K562 (cell line): Measurements from ENCODE around the gene GGA2. TPM values are rescaled to one million over a fixed set of nuclear protein-coding genes. Genes with fewer than 3 reads are reported as not detected.

Source experiments
- ATAC-seq: fragments of 200-7000 bp; cut with Tn5 transposase; 3 replicates; pipeline ENCODE4 v1.9.1; 2020; ENCODE audit warnings: moderate library complexity
- BruUV-seq: library from RNA; stranded (reverse); fragments of 400-500 nt; replicated peaks from 2 replicates; lab custom pipeline; 2021; lab: Mats Ljungman, UMichigan
- CTCF ChIA-PET: fragments of 300-600 bp; formaldehyde crosslinking; extraction: SDS; loops from one replicate; lab custom pipeline; 2021; ENCODE audit warnings: low intra/inter-chr PET ratio; lab: Yijun Ruan, JAX
- POLR2A ChIA-PET: fragments of 300-600, 350-650 bp; sonication (Branson Sonifier 250); formaldehyde crosslinking; extraction: SDS; loops from one replicate; lab custom pipeline; 2021; ENCODE audit warnings: antibody characterized with exemption, inconsistent platforms; lab: Yijun Ruan, JAX
- DNase-seq, 4 experiments: peaks; one replicate each; pipeline versions ENCODE4 v3.0.0 to v3.0.0-alpha.2; 2011 to 2018; ENCODE audit warnings: low spot score in 3 of 4, mixed read lengths in 3 of 4; ENCODE audit errors: extremely low read depth in 1 of 4
- FAIRE-seq: peaks from 2 replicates; lab custom pipeline; 2011; peaks lifted over from hg19 to GRCh38; lab: Jason Lieb, UNC
- H2AFZ ChIP-seq: 2 replicates; pipeline ENCODE4 v1.6.0; 2011; ENCODE audit warnings: low read depth, low read length, control low read depth, inconsistent platforms
- H3K27ac ChIP-seq: fragments of 200-600 bp; 3 replicates; pipeline ENCODE4 v1.8.0; 2011; ENCODE audit warnings: low read depth, mild to moderate bottlenecking, control low read depth, inconsistent platforms, low read length, moderate library complexity, mixed read lengths; ENCODE audit errors: extremely low read depth
- H3K27me3 ChIP-seq, 2 experiments: fragments of 300-600 bp in 1 of 2; 2 replicates in 1 of 2; 3 replicates in 1 of 2; pipeline versions ENCODE4 v1.6.0 to v1.8.0; 2011; ENCODE audit warnings: inconsistent platforms in 2 of 2, low read length in 2 of 2, mild to moderate bottlenecking in 1 of 2, mixed read lengths in 1 of 2, moderate library complexity in 1 of 2; ENCODE audit not compliant: control insufficient read depth in 2 of 2, insufficient read depth in 2 of 2
- H3K36me3 ChIP-seq: fragments of 300-600 bp; 3 replicates; pipeline ENCODE4 v1.8.0; 2011; ENCODE audit warnings: mild to moderate bottlenecking, low read length, inconsistent platforms; ENCODE audit not compliant: control insufficient read depth, insufficient read depth
- H3K4me1 ChIP-seq, 2 experiments: fragments of 200-600 bp in 1 of 2; replicated peaks in 1 of 2; 2 replicates in 1 of 2; 3 replicates in 1 of 2; pipeline versions ENCODE4 v1.5.1 to v1.8.0; 2011; ENCODE audit warnings: inconsistent platforms in 2 of 2, low read length in 2 of 2, mild to moderate bottlenecking in 1 of 2, mixed read lengths in 1 of 2, moderate library complexity in 1 of 2; ENCODE audit not compliant: control insufficient read depth in 2 of 2, insufficient read depth in 2 of 2
- H3K4me2 ChIP-seq: 2 replicates; pipeline ENCODE4 v1.6.1; 2011; ENCODE audit warnings: low read length, control low read depth, inconsistent platforms, mixed read lengths; ENCODE audit not compliant: insufficient read depth
- H3K4me3 ChIP-seq: fragments of 200-600 bp; sonication (generic), shearing (Covaris generic); 2 replicates; pipeline ENCODE4 v1.5.1; 2016; ENCODE audit warnings: control low read depth, inconsistent platforms
- H3K79me2 ChIP-seq: fragments of 200-600 bp; 3 replicates; pipeline ENCODE4 v1.8.0; 2011; ENCODE audit warnings: low read length, inconsistent platforms; ENCODE audit not compliant: control insufficient read depth, insufficient read depth
- H3K9ac ChIP-seq, 2 experiments: 2 replicates each; pipeline versions ENCODE4 v1.6.0 to v1.6.1; 2011; ENCODE audit warnings: low read depth in 2 of 2, low read length in 2 of 2, control low read depth in 1 of 2, inconsistent platforms in 1 of 2, mild to moderate bottlenecking in 1 of 2, mixed read lengths in 1 of 2; ENCODE audit not compliant: insufficient read depth in 1 of 2
- H3K9me1 ChIP-seq: one replicate; pipeline ENCODE4 v1.6.0; 2011; ENCODE audit warnings: inconsistent platforms, mild to moderate bottlenecking, low read length, moderate library complexity; ENCODE audit not compliant: control insufficient read depth, insufficient read depth
- H3K9me3 ChIP-seq: replicated peaks from 2 replicates; pipeline ENCODE4 v1.5.1; 2011; ENCODE audit warnings: low read depth, low read length, inconsistent platforms; ENCODE audit not compliant: control insufficient read depth, insufficient read depth
- H4K20me1 ChIP-seq: replicated peaks from 2 replicates; pipeline ENCODE4 v1.6.1; 2011; ENCODE audit warnings: low read length, inconsistent platforms, mixed read lengths; ENCODE audit not compliant: control insufficient read depth, insufficient read depth
- GTF2A2 ChIP-seq: IDR thresholded peaks from 2 replicates; pipeline ENCODE4 v1.6.1; 2016; ENCODE audit warnings: mild to moderate bottlenecking, missing genetic modification characterization, missing compliant biosample characterization
- MNT ChIP-seq, 2 experiments: fragments of 450-650 bp; conservative IDR thresholded peaks; 2 replicates each; pipeline ENCODE4 v1.6.1; 2017; ENCODE audit warnings: mild to moderate bottlenecking in 2 of 2, moderate library complexity in 2 of 2
- SAP30 ChIP-seq: fragments of 200-600 bp; sonication (generic); IDR thresholded peaks from 2 replicates; pipeline ENCODE4 v1.6.1; 2012; ENCODE audit warnings: borderline replicate concordance, low read depth, mild to moderate bottlenecking, moderate library complexity, low read length, control low read depth, inconsistent platforms; ENCODE audit not compliant: insufficient read depth, poor library complexity, severe bottlenecking
- SP1 ChIP-seq: sonication (generic); formaldehyde crosslinking; IDR thresholded peaks from 2 replicates; pipeline ENCODE4 v1.8.1; 2022; ENCODE audit warnings: mild to moderate bottlenecking, missing genetic modification reagents
- WGBS: fragments of 100-300 bp; shearing (Covaris generic); methylation state at CpG from one replicate; pipeline ENCODE4 v1.1.6; 2016; ENCODE audit warnings: low coverage, mixed read lengths; ENCODE audit not compliant: insufficient coverage; ENCODE audit errors: missing lambda C conversion rate; 5-methylcytosine and 5-hydroxymethylcytosine counted together
- in situ Hi-C: fragments of 300-500 bp; cut with MboI; formaldehyde crosslinking; loops from 4 replicates; pipeline ENCODE4 v1.15.0; 2018; ENCODE audit warnings: inconsistent platforms, mixed read lengths
- intact Hi-C: fragments of 100-400 bp; cut with micrococcal nuclease; formaldehyde crosslinking; loops from 2 replicates; pipeline ENCODE4 v1.14.2; 2022
- polyA plus RNA-seq, 8 experiments: library from polyadenylated mRNA; depleted of rRNA in 4 of 8; stranded (reverse) in 5 of 8; unstranded in 3 of 8; fragments of >200 nt; fragmentation: Nextera tagmentation in 2 of 8; fragmentation: Illumina TruSeq in 1 of 8; extraction: Ambion mirVana in 2 of 8; extraction: Trizol in 1 of 8; gene quantifications; 2 replicates each; pipeline versions ENCODE4 v1.2.1 to v1.2.3, GENCODE V29; 2011 to 2014; ENCODE audit warnings: inconsistent platforms in 1 of 8, missing spikeins in 1 of 8
- total RNA-seq, 7 experiments: library from RNA; depleted of rRNA in 6 of 7; stranded (reverse); fragments of >200 nt in 6 of 7; fragmentation: Illumina TruSeq in 2 of 7; extraction: Trizol in 2 of 7; gene quantifications; 2 replicates each; pipeline versions ENCODE4 v1.2.1 to v1.2.3, GENCODE V29; 2011 to 2021; ENCODE audit warnings: low replicate concordance in 1 of 7

GGA2 gene
- total and polyA plus RNA-seq, 9 of the 15 experiments (the other 6 are each of a cell fraction or from before 2014, with no cell fraction given), result 11.9 to 133 (median 66.3) TPM

DNA sequence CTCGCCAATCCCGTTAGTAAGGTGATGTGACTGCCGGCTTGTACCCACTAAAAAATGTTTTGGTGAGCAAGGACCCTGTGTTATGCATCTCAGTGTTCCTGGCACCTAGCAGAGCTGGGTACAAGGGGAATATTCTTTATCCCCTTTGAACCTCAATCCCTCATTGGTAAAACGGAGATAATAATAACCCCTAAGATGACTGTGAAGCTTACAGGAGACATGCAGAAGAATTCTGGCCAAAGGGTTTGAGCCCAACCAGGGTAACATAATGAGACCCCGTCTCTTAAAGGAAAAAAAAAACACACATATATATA lies 896 bp downstream of the GGA2 start:
- no peak for DNase-seq
- Histone ChIP-seq H3K9me3 (no peaks in the 10 kb centered on the region), H3K4me1 (peaks cover 43 to 47% of the 10 kb centered on the region in 2 experiments; a peak in 4 of 5 replicates), H3K79me2 (peaks cover 59% of the 10 kb centered on the region), H3K4me2 (peak overlapping the region; percentile 88), H3K9me1 (peaks cover 17% of the 10 kb centered on the region), H3K4me3 (peak overlapping the region; percentile 62), H3K27me3 (no peaks in the 10 kb centered on the region), H3K9ac (peak overlapping the region; percentile 73 to 92), H3K27ac (peak overlapping the region; percentile 83), H3K36me3 (peaks cover 17% of the 10 kb centered on the region; the same call in 2 of the 3 replicates), H4K20me1 (peaks cover 25% of the 10 kb centered on the region), H2AFZ (no peak overlapping the region)
- intact Hi-C loops (loop anchor here (2.0 to 5.0 kb wide), 2 partner anchors 47 to 72 kb away; partner anchors contain the start of genes EARS2 and UBFD1), in situ Hi-C loops (no loop called here)
- FAIRE-seq, result peak; percentile 42
- ChIA-PET CTCF (no interaction called here), POLR2A (interaction anchor here (0.7 to 2.6 kb wide), 4 partner anchors 9 to 49 kb away, joined by 3 to 11 read pairs (median 5); no protein-coding TSS in a partner anchor)
- no peak for ATAC-seq
- BruUV-seq, result no TSS peak
- WGBS, result 3% methylated on average over 5 of the region's 5 CpGs
- TF ChIP-seq GTF2A2, result no peak
- 0 out of 4 replicates have a peak, but pooled peaks have one; percentile 10 to 12 for TF ChIP-seq MNT (conservative IDR thresholded peaks at IDR 0.05)
- TF ChIP-seq SAP30, result peak; percentile 20
- TF ChIP-seq SP1 (CRISPR knock-in tag), result 0 out of 2 replicates have a peak, but pooled peaks have one; percentile 40
